Measurements from ENCODE around the gene C1orf35. TPM values are rescaled to one million over a fixed set of nuclear protein-coding genes. Genes with fewer than 3 reads are reported as not detected.
A peak's percentile ranks its signal among the peaks of the same experiment; 100 is the strongest.

The C1orf35 gene
- total RNA-seq, 1 experiment from 2014 or later = 24.9 TPM

DNA sequence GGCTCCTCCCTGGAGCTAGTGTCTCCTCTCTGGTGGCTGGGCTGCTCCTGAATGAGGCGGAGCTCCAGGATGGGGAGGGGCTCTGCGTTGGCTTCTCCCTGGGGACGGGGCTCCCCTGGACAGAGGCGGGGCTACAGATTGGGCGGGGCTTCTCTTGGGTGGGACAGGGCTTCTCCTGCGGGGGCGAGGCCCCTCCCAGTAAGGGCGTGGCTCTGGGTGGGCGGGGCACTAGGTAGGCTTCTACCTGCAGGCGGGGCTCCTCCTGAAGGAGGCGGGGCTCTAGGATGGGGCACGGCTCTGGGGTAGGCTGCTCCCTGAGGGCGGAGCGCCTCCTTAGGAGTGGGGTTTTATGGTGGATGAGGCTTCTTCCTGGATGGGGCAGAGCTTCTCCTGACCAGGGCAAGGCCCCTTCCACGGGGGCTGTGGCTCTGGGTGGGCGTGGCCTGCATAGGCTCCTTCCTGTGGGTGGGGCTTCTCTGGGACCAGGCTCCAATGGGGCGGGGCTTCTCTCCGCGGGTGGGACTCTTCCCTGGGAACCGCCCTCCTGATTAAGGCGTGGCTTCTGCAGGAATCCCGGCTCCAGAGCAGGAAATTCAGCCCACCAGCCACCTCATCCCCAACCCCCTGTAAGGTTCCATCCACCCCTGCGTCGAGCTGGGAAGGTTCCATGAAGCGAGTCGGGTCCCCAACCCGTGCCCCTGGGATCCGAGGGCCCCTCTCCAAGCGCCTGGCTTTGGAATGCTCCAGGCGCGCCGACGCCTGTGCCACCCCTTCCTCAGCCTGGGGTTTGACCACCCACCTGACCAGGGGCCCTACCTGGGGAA lies 43.3 kb downstream of the C1orf35 start:
- Histone ChIP-seq H3K27ac (ENCODE audit: low read length) (no peak overlapping the region), H3K4me3 (ENCODE audit: low read depth in 2 of 2, low read length in 2 of 2) (peak overlapping the region; percentile 26 to 46), H3K4me1 (ENCODE audit: control insufficient read depth, insufficient read depth, low read length) (peaks cover 3% of the 10 kb centered on the region; the same call in 1 of the 2 replicates), H3K9me3 (ENCODE audit: control insufficient read depth, insufficient read depth, low read depth, low read length) (no peaks in the 10 kb centered on the region), H3K36me3 (ENCODE audit: control insufficient read depth, insufficient read depth, low read length) (no peaks in the 10 kb centered on the region), H3K27me3 (ENCODE audit: control insufficient read depth, insufficient read depth, low read length) (peaks cover 6% of the 10 kb centered on the region; the same call in 1 of the 2 replicates)
- intact Hi-C loops (cut with micrococcal nuclease; ENCODE audit: unreplicated experiment) = no loop called here
- ChIA-PET POLR2A (interaction anchor here (0.6 kb wide), 3 partner anchors 27 to 1327 kb away, joined by 4 read pairs; no protein-coding TSS in a partner anchor), CTCF (interaction anchor here (0.6 to 1.0 kb wide), 4 partner anchors 9 to 60 kb away, joined by 3 to 11 read pairs (median 4); no protein-coding TSS in a partner anchor)
- TF ChIP-seq TCF7L2 (IDR thresholded peaks at IDR 0.05; ENCODE audit: low read depth, low read length) = no peak
- TF ChIP-seq SIN3A (IDR thresholded peaks at IDR 0.05; ENCODE audit: borderline replicate concordance, insufficient read depth, low read depth, low read length) = no peak
- TF ChIP-seq, protein P1, sequence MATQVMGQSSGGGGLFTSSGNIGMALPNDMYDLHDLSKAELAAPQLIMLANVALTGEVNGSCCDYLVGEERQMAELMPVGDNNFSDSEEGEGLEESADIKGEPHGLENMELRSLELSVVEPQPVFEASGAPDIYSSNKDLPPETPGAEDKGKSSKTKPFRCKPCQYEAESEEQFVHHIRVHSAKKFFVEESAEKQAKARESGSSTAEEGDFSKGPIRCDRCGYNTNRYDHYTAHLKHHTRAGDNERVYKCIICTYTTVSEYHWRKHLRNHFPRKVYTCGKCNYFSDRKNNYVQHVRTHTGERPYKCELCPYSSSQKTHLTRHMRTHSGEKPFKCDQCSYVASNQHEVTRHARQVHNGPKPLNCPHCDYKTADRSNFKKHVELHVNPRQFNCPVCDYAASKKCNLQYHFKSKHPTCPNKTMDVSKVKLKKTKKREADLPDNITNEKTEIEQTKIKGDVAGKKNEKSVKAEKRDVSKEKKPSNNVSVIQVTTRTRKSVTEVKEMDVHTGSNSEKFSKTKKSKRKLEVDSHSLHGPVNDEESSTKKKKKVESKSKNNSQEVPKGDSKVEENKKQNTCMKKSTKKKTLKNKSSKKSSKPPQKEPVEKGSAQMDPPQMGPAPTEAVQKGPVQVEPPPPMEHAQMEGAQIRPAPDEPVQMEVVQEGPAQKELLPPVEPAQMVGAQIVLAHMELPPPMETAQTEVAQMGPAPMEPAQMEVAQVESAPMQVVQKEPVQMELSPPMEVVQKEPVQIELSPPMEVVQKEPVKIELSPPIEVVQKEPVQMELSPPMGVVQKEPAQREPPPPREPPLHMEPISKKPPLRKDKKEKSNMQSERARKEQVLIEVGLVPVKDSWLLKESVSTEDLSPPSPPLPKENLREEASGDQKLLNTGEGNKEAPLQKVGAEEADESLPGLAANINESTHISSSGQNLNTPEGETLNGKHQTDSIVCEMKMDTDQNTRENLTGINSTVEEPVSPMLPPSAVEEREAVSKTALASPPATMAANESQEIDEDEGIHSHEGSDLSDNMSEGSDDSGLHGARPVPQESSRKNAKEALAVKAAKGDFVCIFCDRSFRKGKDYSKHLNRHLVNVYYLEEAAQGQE (IDR thresholded peaks at IDR 0.05; ENCODE audit: insufficient read depth in 1 of 2, low read depth in 2 of 2, low read length in 1 of 2) = no peak
- TF ChIP-seq, protein P2, sequence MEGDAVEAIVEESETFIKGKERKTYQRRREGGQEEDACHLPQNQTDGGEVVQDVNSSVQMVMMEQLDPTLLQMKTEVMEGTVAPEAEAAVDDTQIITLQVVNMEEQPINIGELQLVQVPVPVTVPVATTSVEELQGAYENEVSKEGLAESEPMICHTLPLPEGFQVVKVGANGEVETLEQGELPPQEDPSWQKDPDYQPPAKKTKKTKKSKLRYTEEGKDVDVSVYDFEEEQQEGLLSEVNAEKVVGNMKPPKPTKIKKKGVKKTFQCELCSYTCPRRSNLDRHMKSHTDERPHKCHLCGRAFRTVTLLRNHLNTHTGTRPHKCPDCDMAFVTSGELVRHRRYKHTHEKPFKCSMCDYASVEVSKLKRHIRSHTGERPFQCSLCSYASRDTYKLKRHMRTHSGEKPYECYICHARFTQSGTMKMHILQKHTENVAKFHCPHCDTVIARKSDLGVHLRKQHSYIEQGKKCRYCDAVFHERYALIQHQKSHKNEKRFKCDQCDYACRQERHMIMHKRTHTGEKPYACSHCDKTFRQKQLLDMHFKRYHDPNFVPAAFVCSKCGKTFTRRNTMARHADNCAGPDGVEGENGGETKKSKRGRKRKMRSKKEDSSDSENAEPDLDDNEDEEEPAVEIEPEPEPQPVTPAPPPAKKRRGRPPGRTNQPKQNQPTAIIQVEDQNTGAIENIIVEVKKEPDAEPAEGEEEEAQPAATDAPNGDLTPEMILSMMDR (IDR thresholded peaks at IDR 0.05) = no peak
- no peak for TF ChIP-seq POLR2AphosphoS5 (IDR thresholded peaks at IDR 0.05; ENCODE audit: low read depth, low read length)
- no TSS peak for BruUV-seq (replicated peaks)
- DNase-seq (ENCODE audit: low read depth, low spot score) (no peak), ATAC-seq (peak; percentile 52)
- in situ Hi-C loops (cut with HindIII; ENCODE audit: low pct_unique_long_range_greater_than_20kb, low sequenced_read_pairs) = no loop called here

DNA sequence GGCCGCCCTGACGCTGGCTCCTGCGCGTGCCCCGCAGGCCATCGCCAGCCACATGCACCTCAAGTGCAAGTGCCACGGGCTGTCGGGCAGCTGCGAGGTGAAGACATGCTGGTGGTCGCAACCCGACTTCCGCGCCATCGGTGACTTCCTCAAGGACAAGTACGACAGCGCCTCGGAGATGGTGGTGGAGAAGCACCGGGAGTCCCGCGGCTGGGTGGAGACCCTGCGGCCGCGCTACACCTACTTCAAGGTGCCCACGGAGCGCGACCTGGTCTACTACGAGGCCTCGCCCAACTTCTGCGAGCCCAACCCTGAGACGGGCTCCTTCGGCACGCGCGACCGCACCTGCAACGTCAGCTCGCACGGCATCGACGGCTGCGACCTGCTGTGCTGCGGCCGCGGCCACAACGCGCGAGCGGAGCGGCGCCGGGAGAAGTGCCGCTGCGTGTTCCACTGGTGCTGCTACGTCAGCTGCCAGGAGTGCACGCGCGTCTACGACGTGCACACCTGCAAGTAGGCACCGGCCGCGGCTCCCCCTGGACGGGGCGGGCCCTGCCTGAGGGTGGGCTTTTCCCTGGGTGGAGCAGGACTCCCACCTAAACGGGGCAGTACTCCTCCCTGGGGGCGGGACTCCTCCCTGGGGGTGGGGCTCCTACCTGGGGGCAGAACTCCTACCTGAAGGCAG lies 44.0 kb downstream of the C1orf35 start:
- ATAC-seq (no peak), DNase-seq (ENCODE audit: low read depth, low spot score) (no peak)
- intact Hi-C loops (cut with micrococcal nuclease; ENCODE audit: unreplicated experiment) = no loop called here
- H3K4me1 ChIP-seq (ENCODE audit: control insufficient read depth, insufficient read depth, low read length) = peaks cover 3% of the 10 kb centered on the region; the same call in 1 of the 2 replicates
- CTCF ChIA-PET = interaction anchor here (0.7 to 1.0 kb wide), 2 partner anchors 14 to 60 kb away, joined by 4 to 11 read pairs; no protein-coding TSS in a partner anchor
- H3K4me3 ChIP-seq (ENCODE audit: low read depth in 2 of 2, low read length in 2 of 2) = peak overlapping the region in 1 of 2 experiments; percentile 46; a peak in 2 of 4 replicates
- TF ChIP-seq TCF7L2 (IDR thresholded peaks at IDR 0.05; ENCODE audit: low read depth, low read length) (no peak), POLR2AphosphoS5 (IDR thresholded peaks at IDR 0.05; ENCODE audit: low read depth, low read length) (no peak), SIN3A (IDR thresholded peaks at IDR 0.05; ENCODE audit: borderline replicate concordance, insufficient read depth, low read depth, low read length) (no peak)
- TF ChIP-seq, protein P2 (IDR thresholded peaks at IDR 0.05) = no peak
- TF ChIP-seq, protein P1 (IDR thresholded peaks at IDR 0.05; ENCODE audit: insufficient read depth in 1 of 2, low read depth in 2 of 2, low read length in 1 of 2) = no peak
- H3K27ac ChIP-seq (ENCODE audit: low read length) = no peak overlapping the region
- in situ Hi-C loops (cut with HindIII; ENCODE audit: low pct_unique_long_range_greater_than_20kb, low sequenced_read_pairs) = no loop called here
- H3K9me3 ChIP-seq (ENCODE audit: control insufficient read depth, insufficient read depth, low read depth, low read length) = no peaks in the 10 kb centered on the region
- peaks cover 6% of the 10 kb centered on the region; the same call in 1 of the 2 replicates for H3K27me3 ChIP-seq (ENCODE audit: control insufficient read depth, insufficient read depth, low read length)
- no peaks in the 10 kb centered on the region for H3K36me3 ChIP-seq (ENCODE audit: control insufficient read depth, insufficient read depth, low read length)
- POLR2A ChIA-PET = no interaction called here
- no TSS peak for BruUV-seq (replicated peaks)
